Ishikawa (cell line): ENCODE results near the gene ARID5B.

Experiments
- CEBPB ChIP-seq: IDR thresholded peaks from 2 replicates; pipeline ENCODE4 v1.6.1; 2012
- EP300 ChIP-seq: IDR thresholded peaks from 2 replicates; pipeline ENCODE4 v1.6.1; 2012; ENCODE audit warnings: borderline replicate concordance
- NFIC ChIP-seq: IDR thresholded peaks from 2 replicates; pipeline ENCODE4 v1.6.1; 2012
- RAD21 ChIP-seq: IDR thresholded peaks from 2 replicates; pipeline ENCODE4 v1.6.1; 2012; ENCODE audit warnings: low read depth
- TF ChIP-seq, protein P1 (sequence below): IDR thresholded peaks from 2 replicates; pipeline ENCODE4 v1.6.1; 2012; ENCODE audit warnings: low read depth, mild to moderate bottlenecking

DNA sequence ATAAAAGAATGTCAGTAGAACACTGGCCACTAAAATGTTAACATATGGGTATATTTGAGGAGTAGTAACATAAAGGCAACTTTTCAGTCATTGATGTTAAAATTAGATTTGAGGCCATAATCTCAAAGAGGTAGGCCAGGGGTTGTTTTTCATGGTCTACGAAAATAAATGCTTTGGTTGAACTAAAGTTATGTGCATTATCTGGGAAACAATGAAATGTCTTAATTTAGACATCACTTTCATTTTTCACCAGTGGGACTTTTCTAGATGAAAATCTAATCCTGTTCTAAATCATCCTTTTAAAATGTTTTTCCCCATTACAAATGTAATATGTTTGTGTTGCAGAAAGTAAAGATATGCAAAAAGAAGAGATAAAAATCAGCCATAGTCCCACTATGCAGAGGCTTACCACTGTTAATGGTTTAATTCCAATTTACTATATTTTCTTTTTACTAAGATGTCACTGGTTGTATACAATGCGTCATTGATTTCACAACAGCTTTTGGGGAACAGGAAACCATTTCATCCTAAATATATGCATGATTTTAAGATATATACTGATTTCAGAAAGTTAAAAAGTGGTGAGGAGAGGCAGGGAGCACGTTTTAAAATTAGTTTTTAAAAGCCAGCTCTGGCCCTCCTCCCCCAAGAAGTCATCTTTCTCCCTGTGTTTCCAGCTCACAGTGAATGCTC lies 64.3 kb downstream of the ARID5B start:
- TF ChIP-seq, protein P1, sequence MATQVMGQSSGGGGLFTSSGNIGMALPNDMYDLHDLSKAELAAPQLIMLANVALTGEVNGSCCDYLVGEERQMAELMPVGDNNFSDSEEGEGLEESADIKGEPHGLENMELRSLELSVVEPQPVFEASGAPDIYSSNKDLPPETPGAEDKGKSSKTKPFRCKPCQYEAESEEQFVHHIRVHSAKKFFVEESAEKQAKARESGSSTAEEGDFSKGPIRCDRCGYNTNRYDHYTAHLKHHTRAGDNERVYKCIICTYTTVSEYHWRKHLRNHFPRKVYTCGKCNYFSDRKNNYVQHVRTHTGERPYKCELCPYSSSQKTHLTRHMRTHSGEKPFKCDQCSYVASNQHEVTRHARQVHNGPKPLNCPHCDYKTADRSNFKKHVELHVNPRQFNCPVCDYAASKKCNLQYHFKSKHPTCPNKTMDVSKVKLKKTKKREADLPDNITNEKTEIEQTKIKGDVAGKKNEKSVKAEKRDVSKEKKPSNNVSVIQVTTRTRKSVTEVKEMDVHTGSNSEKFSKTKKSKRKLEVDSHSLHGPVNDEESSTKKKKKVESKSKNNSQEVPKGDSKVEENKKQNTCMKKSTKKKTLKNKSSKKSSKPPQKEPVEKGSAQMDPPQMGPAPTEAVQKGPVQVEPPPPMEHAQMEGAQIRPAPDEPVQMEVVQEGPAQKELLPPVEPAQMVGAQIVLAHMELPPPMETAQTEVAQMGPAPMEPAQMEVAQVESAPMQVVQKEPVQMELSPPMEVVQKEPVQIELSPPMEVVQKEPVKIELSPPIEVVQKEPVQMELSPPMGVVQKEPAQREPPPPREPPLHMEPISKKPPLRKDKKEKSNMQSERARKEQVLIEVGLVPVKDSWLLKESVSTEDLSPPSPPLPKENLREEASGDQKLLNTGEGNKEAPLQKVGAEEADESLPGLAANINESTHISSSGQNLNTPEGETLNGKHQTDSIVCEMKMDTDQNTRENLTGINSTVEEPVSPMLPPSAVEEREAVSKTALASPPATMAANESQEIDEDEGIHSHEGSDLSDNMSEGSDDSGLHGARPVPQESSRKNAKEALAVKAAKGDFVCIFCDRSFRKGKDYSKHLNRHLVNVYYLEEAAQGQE = no peak
- no peak for TF ChIP-seq NFIC
- TF ChIP-seq CEBPB = no peak
- TF ChIP-seq RAD21 = no peak
- TF ChIP-seq EP300 = no peak
